Naive B cell (primary cell): Measurements from ENCODE around the gene ULK2. TPM values are rescaled to one million over a fixed set of nuclear protein-coding genes. Genes with fewer than 3 reads are reported as not detected.

Source experiments
- polyA plus RNA-seq, 6 donors: library from polyadenylated mRNA; unstranded; fragments of 300-500 nt; fragmentation: Illumina TruSeq; gene quantifications; one replicate each; pipeline ENCODE4 v1.2.3, GENCODE V29; 2021; ENCODE audit warnings: low read depth in 6 of 6

ULK2 gene
- polyA plus RNA-seq, 6 donors from 2014 or later = 0.04 to 1.5 (median 1.1) TPM; not detected in 1

Other genes with a start within 250 kb of the ULK2 start
- gene ALDH3A2, start 219.2 kb downstream of the ULK2 start, polyA plus RNA-seq = 10 to 100 TPM; 13.5 to 28.4 (median 18.1) TPM
- not detected for gene SLC47A2, start 151.4 kb downstream of the ULK2 start, polyA plus RNA-seq
- gene ALDH3A1, start 119.6 kb downstream of the ULK2 start, polyA plus RNA-seq = under 1 TPM in 1 of 6 donors, not detected in 5; 0.19 TPM
- gene AKAP10, start 109.9 kb upstream of the ULK2 start, polyA plus RNA-seq = 10 to 100 TPM; 17.5 to 46.4 (median 22.5) TPM
- 1 to 10 TPM; 2.6 to 5.9 (median 4.1) TPM for gene SPECC1, start 141.4 kb upstream of the ULK2 start, polyA plus RNA-seq